Ectodermal cell (in vitro differentiated cells): ENCODE measurements around the gene LMF1.
A peak's percentile ranks its signal among the peaks of the same experiment; 100 is the strongest.
"Not testable (repeated sequence)": the region's sequence is repeated elsewhere in the genome, so short reads cannot be mapped to it uniquely, and the experiment has no call there.

ENCODE experiments used
- H3K27ac ChIP-seq: 2 replicates; pipeline ENCODE4 v1.7.0; 2013; ENCODE audit warnings: mild to moderate bottlenecking, low read depth, low read length; ENCODE audit not compliant: insufficient read depth, poor library complexity, severe bottlenecking
- H3K27me3 ChIP-seq: 2 replicates; pipeline ENCODE4 v1.7.0; 2013; ENCODE audit warnings: mild to moderate bottlenecking, low read length; ENCODE audit not compliant: insufficient read depth, control insufficient read depth, poor library complexity, severe bottlenecking
- H3K36me3 ChIP-seq: one replicate; pipeline ENCODE4 v1.7.0; 2013; ENCODE audit warnings: low read length; ENCODE audit not compliant: control insufficient read depth, insufficient read depth
- H3K4me1 ChIP-seq: one replicate; pipeline ENCODE4 v1.7.0; 2013; ENCODE audit warnings: low read length; ENCODE audit not compliant: control insufficient read depth, insufficient read depth
- H3K4me3 ChIP-seq: 2 replicates; pipeline ENCODE4 v1.7.0; 2013; ENCODE audit warnings: low read depth, low read length, control low read depth; ENCODE audit not compliant: insufficient read depth
- H3K9me3 ChIP-seq: 2 replicates; pipeline ENCODE4 v1.7.0; 2013; ENCODE audit warnings: mild to moderate bottlenecking, low read length, moderate library complexity; ENCODE audit not compliant: control insufficient read depth
- WGBS, 2 experiments: methylation state at CpG; one replicate each; pipeline ENCODE4 v1.1.7; 2013; ENCODE audit warnings: missing lambda C conversion rate in 2 of 2; 5-methylcytosine and 5-hydroxymethylcytosine counted together

Gene LMF1

GRCh38 chr16:886802-887731 lies 83.7 kb downstream of the LMF1 start:
- 61 to 62% methylated on average over 40 to 42 of the region's 44 CpGs for WGBS, 2 experiments
- Histone ChIP-seq H3K4me1 (peaks cover 15% of the 10 kb centered on the region), H3K4me3 (no peak overlapping the region), H3K36me3 (no peaks in the 10 kb centered on the region), H3K27ac (peak overlapping the region; percentile 4), H3K9me3 (no peaks in the 10 kb centered on the region), H3K27me3 (no peaks in the 10 kb centered on the region)

GRCh38 chr16:886084-886543 lies 84.7 kb downstream of the LMF1 start:
- no peaks in the 10 kb centered on the region for H3K36me3 ChIP-seq
- WGBS, 2 experiments = 19 to 20% methylated on average over 18 to 19 of the region's 20 CpGs
- H3K4me1 ChIP-seq = peaks cover 15% of the 10 kb centered on the region
- H3K4me3 ChIP-seq = no peak overlapping the region
- no peaks in the 10 kb centered on the region for H3K27me3 ChIP-seq
- H3K27ac ChIP-seq = no peak overlapping the region
- H3K9me3 ChIP-seq = no peaks in the 10 kb centered on the region

- Histone ChIP-seq H3K36me3 (no peaks in the 10 kb centered on the region), H3K4me3 (no peak overlapping the region), H3K4me1 (peaks cover 15% of the 10 kb centered on the region), H3K9me3 (no peaks in the 10 kb centered on the region), H3K27me3 (no peaks in the 10 kb centered on the region), H3K27ac (no peak overlapping the region)
- 91 to 92% methylated on average over 10 to 11 of the region's 11 CpGs for WGBS, 2 experiments
Observed at GRCh38 chr16:885391-885790, 85.4 kb downstream of the LMF1 start.

- H3K27ac ChIP-seq = no peak overlapping the region
- no peaks in the 10 kb centered on the region for H3K27me3 ChIP-seq
- no peaks in the 10 kb centered on the region for H3K36me3 ChIP-seq
- no peak overlapping the region for H3K4me3 ChIP-seq
- no peaks in the 10 kb centered on the region for H3K9me3 ChIP-seq
- H3K4me1 ChIP-seq = peaks cover 14% of the 10 kb centered on the region
- WGBS, 2 experiments = 97 to 99% methylated on average over 2 to 3 of the region's 5 CpGs
Observed at GRCh38 chr16:884232-884631, 86.6 kb downstream of the LMF1 start.

- H3K4me3 ChIP-seq = no peak overlapping the region
- no peaks in the 10 kb centered on the region for H3K27me3 ChIP-seq
- H3K36me3 ChIP-seq = no peaks in the 10 kb centered on the region
- H3K4me1 ChIP-seq = peaks cover 11% of the 10 kb centered on the region
- H3K9me3 ChIP-seq = no peaks in the 10 kb centered on the region
- 91 to 92% methylated on average over 2 of the region's 2 CpGs for WGBS, 2 experiments
- no peak overlapping the region for H3K27ac ChIP-seq
Observed at GRCh38 chr16:883781-884180, 87.0 kb downstream of the LMF1 start.

- Histone ChIP-seq H3K27ac (no peak overlapping the region), H3K27me3 (no peaks in the 10 kb centered on the region), H3K36me3 (no peaks in the 10 kb centered on the region), H3K9me3 (no peaks in the 10 kb centered on the region), H3K4me3 (no peak overlapping the region), H3K4me1 (peaks cover 11% of the 10 kb centered on the region)
- 89 to 100% methylated on average over 1 to 3 of the region's 3 CpGs for WGBS, 2 experiments
Observed at GRCh38 chr16:883340-883739, 87.4 kb downstream of the LMF1 start.

GRCh38 chr16:882671-883070 lies 88.1 kb downstream of the LMF1 start:
- H3K27me3 ChIP-seq, H3K4me3 ChIP-seq, H3K36me3 ChIP-seq, H3K9me3 ChIP-seq, H3K27ac ChIP-seq: not testable (repeated sequence)
- peaks cover 11% of the 10 kb centered on the region for H3K4me1 ChIP-seq
- WGBS, 2 experiments = 93 to 94% methylated on average over 15 of the region's 15 CpGs

GRCh38 chr16:882256-882655 lies 88.5 kb downstream of the LMF1 start:
- H3K27ac ChIP-seq = no peak overlapping the region
- no peaks in the 10 kb centered on the region for H3K27me3 ChIP-seq
- no peak overlapping the region for H3K4me3 ChIP-seq
- no peaks in the 10 kb centered on the region for H3K36me3 ChIP-seq
- peaks cover 7% of the 10 kb centered on the region for H3K4me1 ChIP-seq
- WGBS, 2 experiments = 90 to 92% methylated on average over 7 of the region's 7 CpGs
- H3K9me3 ChIP-seq = no peaks in the 10 kb centered on the region

- no peak overlapping the region for H3K4me3 ChIP-seq
- no peaks in the 10 kb centered on the region for H3K9me3 ChIP-seq
- no peak overlapping the region for H3K27ac ChIP-seq
- H3K27me3 ChIP-seq = no peaks in the 10 kb centered on the region
- 92 to 93% methylated on average over 21 of the region's 21 CpGs for WGBS, 2 experiments
- H3K4me1 ChIP-seq = peaks cover 3% of the 10 kb centered on the region
- H3K36me3 ChIP-seq = no peaks in the 10 kb centered on the region
Observed at GRCh38 chr16:881219-882097, 89.3 kb downstream of the LMF1 start.
